Chondrocyte (in vitro differentiated cells): Measurements from ENCODE around the gene LZTS3. TPM values are rescaled to one million over a fixed set of nuclear protein-coding genes. Genes with fewer than 3 reads are reported as not detected.

ENCODE experiments used
- DNase-seq: peaks from one replicate; pipeline ENCODE4 v3.0.0; 2021; ENCODE audit warnings: mixed read lengths, low spot score
- H3K27ac Mint-ChIP-seq: one replicate; pipeline ENCODE4 v1.8.0; 2021; ENCODE audit warnings: mild to moderate bottlenecking, moderate library complexity, mixed read lengths; ENCODE audit not compliant: unreplicated experiment
- H3K27me3 Mint-ChIP-seq: 2 replicates; pipeline ENCODE4 v1.8.0; 2021; ENCODE audit warnings: low read depth, mixed read lengths
- H3K36me3 Mint-ChIP-seq: 2 replicates; pipeline ENCODE4 v1.8.0; 2021; ENCODE audit warnings: low read depth, mixed read lengths
- H3K4me1 Mint-ChIP-seq: 2 replicates; pipeline ENCODE4 v1.8.0; 2021; ENCODE audit warnings: low read depth, mild to moderate bottlenecking, mixed read lengths
- H3K4me3 Mint-ChIP-seq: one replicate; pipeline ENCODE4 v1.8.0; 2021; ENCODE audit warnings: mild to moderate bottlenecking, moderate library complexity, mixed read lengths; ENCODE audit not compliant: unreplicated experiment
- H3K9me3 Mint-ChIP-seq: 2 replicates; pipeline ENCODE4 v1.8.0; 2021; ENCODE audit warnings: low read depth, mixed read lengths
- total RNA-seq: library from RNA; stranded (reverse); gene quantifications from 3 replicates; pipeline ENCODE4 v1.2.1, GENCODE V29; 2021
- TF ChIP-seq, protein P1 (sequence below): fragments of 200-600 bp; sonication (generic); IDR thresholded peaks from 2 replicates; pipeline ENCODE4 v1.5.0; 2021; ENCODE audit warnings: antibody characterized with exemption, mild to moderate bottlenecking, moderate library complexity

The LZTS3 gene
- total RNA-seq, 1 donor from 2014 or later: 8.1 TPM

DNA sequence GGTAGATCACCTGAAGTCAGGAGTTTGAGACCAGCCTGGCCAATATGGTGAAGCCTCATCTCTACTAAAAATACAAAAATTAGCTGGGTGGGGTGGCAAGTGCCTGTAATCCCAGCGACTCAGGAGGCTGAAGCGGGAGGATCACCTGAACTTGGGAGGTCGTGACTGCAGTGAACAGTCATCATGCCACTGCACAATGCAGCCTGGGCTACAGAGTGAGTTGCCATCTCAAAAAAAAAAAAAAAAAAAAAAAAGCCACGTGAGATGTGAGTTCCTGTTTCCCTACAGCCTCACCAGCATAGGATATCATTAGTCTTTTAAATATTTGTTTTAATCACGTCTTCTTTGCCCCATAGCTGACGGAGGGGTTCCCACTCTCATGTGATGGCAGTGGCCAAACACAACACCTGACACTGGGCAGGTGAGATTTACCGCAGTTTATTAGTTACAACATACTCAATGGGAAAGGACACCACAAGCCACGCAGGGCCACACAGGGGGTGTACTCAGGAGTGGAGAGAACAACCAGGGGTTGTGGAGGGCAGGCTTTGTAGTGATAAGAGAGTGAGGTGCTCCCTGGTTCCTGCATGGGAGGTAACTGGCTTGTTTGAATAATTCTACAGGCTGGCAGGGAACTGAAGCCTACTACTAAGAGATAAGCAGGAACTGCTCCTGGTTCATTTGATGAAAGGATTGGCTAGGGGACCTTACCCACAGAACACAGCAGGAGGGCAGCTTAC lies 4.6 kb upstream of the LZTS3 start:
- Mint-ChIP-seq H3K4me1 (peaks cover 21% of the 10 kb centered on the region), H3K27me3 (no peaks in the 10 kb centered on the region), H3K9me3 (no peaks in the 10 kb centered on the region), H3K4me3 (no peak overlapping the region), H3K36me3 (no peaks in the 10 kb centered on the region), H3K27ac (no peak overlapping the region)
- peak; percentile 20 for DNase-seq
- TF ChIP-seq, protein P1, sequence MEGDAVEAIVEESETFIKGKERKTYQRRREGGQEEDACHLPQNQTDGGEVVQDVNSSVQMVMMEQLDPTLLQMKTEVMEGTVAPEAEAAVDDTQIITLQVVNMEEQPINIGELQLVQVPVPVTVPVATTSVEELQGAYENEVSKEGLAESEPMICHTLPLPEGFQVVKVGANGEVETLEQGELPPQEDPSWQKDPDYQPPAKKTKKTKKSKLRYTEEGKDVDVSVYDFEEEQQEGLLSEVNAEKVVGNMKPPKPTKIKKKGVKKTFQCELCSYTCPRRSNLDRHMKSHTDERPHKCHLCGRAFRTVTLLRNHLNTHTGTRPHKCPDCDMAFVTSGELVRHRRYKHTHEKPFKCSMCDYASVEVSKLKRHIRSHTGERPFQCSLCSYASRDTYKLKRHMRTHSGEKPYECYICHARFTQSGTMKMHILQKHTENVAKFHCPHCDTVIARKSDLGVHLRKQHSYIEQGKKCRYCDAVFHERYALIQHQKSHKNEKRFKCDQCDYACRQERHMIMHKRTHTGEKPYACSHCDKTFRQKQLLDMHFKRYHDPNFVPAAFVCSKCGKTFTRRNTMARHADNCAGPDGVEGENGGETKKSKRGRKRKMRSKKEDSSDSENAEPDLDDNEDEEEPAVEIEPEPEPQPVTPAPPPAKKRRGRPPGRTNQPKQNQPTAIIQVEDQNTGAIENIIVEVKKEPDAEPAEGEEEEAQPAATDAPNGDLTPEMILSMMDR: no peak

GRCh38 chr20:3175270-3175669 lies 1.9 kb upstream of the LZTS3 start:
- H3K4me3 Mint-ChIP-seq: peak overlapping the region; percentile 87
- no peaks in the 10 kb centered on the region for H3K9me3 Mint-ChIP-seq
- DNase-seq: no peak
- TF ChIP-seq, protein P1: no peak
- H3K27me3 Mint-ChIP-seq: no peaks in the 10 kb centered on the region
- peaks cover 22% of the 10 kb centered on the region for H3K4me1 Mint-ChIP-seq
- peak overlapping the region; percentile 23 for H3K27ac Mint-ChIP-seq
- H3K36me3 Mint-ChIP-seq: no peaks in the 10 kb centered on the region

DNA sequence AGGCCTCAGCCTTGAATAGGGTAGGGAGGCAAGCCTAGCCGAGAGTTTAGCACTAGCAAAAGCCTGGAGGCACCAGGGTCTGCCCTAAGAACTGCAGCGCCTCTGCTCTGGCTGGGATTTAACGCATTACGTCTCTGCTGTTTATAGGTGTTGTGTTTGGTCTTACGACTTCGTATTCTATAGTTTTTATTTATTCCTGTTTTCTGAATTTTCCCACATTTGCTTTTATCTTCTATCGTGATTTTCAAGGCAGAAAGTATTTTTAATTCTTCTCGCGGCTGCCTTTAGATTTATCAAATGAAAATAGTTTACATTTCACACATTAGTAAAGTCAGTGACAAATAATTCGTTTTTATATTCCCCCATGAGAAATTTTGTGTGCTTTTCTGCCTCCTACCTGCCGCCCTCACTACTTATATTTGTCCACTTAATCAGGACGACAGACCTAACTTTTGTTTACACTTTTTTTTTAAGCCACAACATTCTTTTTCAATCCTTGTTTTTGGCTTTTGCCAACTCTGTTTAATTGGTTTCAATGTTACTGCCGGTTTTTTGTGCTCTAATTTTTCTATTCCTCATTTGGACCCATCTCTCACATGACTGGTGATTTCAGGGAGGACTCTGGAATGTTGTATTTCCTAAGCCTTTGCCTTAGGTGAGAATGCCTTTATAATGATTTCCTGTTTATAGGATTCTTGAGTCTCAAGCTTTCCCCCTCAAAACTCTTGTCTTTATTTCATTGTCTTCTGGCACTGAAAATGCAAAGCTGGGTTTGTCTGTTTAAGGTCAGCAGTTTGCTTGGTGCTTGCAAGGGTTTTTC lies 1.3 kb upstream of the LZTS3 start:
- Mint-ChIP-seq H3K27me3 (no peaks in the 10 kb centered on the region), H3K9me3 (no peaks in the 10 kb centered on the region), H3K4me3 (peak overlapping the region; percentile 87), H3K27ac (peak overlapping the region; percentile 82), H3K4me1 (peaks cover 22% of the 10 kb centered on the region), H3K36me3 (no peaks in the 10 kb centered on the region)
- TF ChIP-seq, protein P1: no peak
- no peak for DNase-seq

DNA sequence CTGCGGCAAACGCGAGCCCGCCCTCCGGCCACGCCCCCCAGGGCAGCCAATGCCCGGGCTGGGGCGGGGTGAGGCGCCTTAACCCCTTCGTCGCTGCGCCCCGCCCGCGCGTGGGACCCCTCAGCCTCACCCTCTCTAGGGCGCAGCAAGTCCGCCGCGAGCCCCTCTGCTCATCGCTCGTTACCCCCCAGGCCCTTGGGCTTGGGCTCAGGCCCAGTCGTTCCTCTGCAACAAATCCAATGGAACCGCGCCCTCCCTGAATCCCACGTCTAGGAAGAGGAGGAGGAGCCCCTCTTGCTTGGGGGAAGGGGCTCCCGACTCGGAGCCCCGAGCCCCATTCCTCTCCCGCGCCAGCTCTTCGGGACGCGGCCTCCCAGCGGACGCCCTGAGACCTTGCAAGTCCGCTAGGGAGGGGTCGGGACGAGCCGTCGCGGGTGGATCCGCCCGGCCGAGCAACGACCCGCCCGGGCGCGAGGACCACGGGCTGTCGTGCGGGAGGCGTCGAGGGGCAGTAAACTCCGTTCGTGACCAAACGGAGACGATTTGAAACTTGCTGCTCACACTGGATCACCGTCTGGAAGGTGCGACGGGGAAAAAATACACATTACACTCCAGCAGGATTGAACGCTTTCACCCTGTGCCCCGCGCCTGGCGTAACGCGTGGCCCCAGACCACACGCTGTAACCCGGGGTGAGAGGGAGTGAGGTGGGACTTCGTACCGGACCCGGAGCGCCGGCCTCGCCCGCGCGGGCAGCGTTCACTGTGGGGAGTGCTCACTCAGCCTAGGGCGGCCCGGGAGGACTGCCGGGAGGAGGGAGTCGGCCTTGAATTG lies 477 bp upstream of the LZTS3 start:
- peak overlapping the region; percentile 87 for H3K4me3 Mint-ChIP-seq
- H3K9me3 Mint-ChIP-seq: no peaks in the 10 kb centered on the region
- TF ChIP-seq, protein P1: peak; percentile 57
- H3K27me3 Mint-ChIP-seq: no peaks in the 10 kb centered on the region
- H3K36me3 Mint-ChIP-seq: no peaks in the 10 kb centered on the region
- DNase-seq: no peak
- H3K4me1 Mint-ChIP-seq: peaks cover 22% of the 10 kb centered on the region
- peak overlapping the region; percentile 82 for H3K27ac Mint-ChIP-seq
